Neutrophil (primary cell): Measurements from ENCODE around the gene TMX2.

Source experiments
- H3K27ac ChIP-seq: fragments of 200-600 bp; sonication (generic); 2 replicates; pipeline ENCODE4 v1.5.1; 2016; ENCODE audit warnings: mild to moderate bottlenecking, moderate library complexity
- H3K27me3 ChIP-seq: fragments of 200-600 bp; sonication (generic); 2 replicates; pipeline ENCODE4 v1.6.0; 2016; ENCODE audit warnings: mild to moderate bottlenecking
- H3K36me3 ChIP-seq: fragments of 200-600 bp; sonication (generic); 2 replicates; pipeline ENCODE4 v1.5.1; 2017
- H3K4me1 ChIP-seq, 2 experiments: fragments of 200-600 bp in 1 of 2; sonication (generic) in 1 of 2; 1 replicate in 1 of 2; 2 replicates in 1 of 2; pipeline versions ENCODE4 v1.5.1 to v1.6.1; 2013 to 2016; ENCODE audit warnings: low read depth in 1 of 2, low read length in 1 of 2, mild to moderate bottlenecking in 1 of 2, moderate library complexity in 1 of 2; ENCODE audit not compliant: control insufficient read depth in 1 of 2, insufficient read depth in 1 of 2
- H3K4me3 ChIP-seq, 2 experiments: fragments of 200-600 bp in 1 of 2; sonication (generic) in 1 of 2; 1 replicate in 1 of 2; 2 replicates in 1 of 2; pipeline ENCODE4 v1.5.1; 2013 to 2016; ENCODE audit warnings: low read depth in 1 of 2, low read length in 1 of 2, mild to moderate bottlenecking in 1 of 2, moderate library complexity in 1 of 2
- H3K9me3 ChIP-seq: fragments of 200-600 bp; sonication (generic); 2 replicates; pipeline ENCODE4 v1.5.1; 2016
- TF ChIP-seq, protein P1 (sequence below): fragments of 200-600 bp; sonication (generic); IDR thresholded peaks from 2 replicates; pipeline ENCODE4 v1.5.1; 2016; ENCODE audit warnings: antibody characterized with exemption

Gene TMX2

DNA sequence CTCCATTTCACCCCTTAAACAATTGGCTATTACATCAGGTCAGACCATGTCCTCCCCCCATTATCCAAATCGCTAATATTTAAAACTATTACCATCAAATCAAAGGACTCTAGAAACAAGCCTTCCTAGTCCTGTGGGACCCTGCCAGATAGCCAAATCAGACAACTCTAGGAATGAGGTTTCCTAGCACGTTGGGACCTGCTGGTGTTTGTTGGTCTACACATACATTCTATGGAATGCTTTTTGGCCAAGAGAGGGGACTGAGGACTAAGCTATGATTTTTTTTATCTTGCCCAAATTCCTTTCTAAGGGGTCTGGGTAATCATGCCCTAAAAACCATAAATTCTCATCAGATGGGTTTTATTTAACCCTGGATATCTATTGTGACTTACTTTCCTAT is 14.8 kb downstream of the TMX2 start:
- TF ChIP-seq, protein P1, sequence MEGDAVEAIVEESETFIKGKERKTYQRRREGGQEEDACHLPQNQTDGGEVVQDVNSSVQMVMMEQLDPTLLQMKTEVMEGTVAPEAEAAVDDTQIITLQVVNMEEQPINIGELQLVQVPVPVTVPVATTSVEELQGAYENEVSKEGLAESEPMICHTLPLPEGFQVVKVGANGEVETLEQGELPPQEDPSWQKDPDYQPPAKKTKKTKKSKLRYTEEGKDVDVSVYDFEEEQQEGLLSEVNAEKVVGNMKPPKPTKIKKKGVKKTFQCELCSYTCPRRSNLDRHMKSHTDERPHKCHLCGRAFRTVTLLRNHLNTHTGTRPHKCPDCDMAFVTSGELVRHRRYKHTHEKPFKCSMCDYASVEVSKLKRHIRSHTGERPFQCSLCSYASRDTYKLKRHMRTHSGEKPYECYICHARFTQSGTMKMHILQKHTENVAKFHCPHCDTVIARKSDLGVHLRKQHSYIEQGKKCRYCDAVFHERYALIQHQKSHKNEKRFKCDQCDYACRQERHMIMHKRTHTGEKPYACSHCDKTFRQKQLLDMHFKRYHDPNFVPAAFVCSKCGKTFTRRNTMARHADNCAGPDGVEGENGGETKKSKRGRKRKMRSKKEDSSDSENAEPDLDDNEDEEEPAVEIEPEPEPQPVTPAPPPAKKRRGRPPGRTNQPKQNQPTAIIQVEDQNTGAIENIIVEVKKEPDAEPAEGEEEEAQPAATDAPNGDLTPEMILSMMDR: no peak
- H3K36me3 ChIP-seq: no peaks in the 10 kb centered on the region
- no peaks in the 10 kb centered on the region for H3K4me1 ChIP-seq
- no peak overlapping the region for H3K27ac ChIP-seq
- no peak overlapping the region for H3K4me3 ChIP-seq
- no peaks in the 10 kb centered on the region for H3K27me3 ChIP-seq
- no peaks in the 10 kb centered on the region for H3K9me3 ChIP-seq

DNA sequence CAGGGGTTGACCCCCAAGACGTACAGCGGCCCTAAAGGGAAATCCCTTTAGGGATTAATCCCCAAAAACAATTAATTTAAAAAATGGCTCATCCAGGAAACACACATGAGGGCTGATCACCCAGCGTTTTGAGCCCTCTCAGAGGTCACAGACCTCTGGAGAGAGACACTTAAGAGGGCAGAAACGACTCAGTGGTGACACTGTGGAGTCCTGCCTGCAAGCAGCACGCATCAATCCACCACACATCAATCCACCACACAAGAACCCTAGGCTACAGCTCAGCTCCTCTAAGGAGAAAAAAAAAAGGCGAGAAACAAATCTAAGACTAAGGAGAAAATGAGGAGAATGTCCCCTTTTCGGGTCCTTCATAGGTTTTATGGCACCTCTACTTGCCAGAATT is 16.4 kb downstream of the TMX2 start:
- H3K36me3 ChIP-seq: no peaks in the 10 kb centered on the region

DNA sequence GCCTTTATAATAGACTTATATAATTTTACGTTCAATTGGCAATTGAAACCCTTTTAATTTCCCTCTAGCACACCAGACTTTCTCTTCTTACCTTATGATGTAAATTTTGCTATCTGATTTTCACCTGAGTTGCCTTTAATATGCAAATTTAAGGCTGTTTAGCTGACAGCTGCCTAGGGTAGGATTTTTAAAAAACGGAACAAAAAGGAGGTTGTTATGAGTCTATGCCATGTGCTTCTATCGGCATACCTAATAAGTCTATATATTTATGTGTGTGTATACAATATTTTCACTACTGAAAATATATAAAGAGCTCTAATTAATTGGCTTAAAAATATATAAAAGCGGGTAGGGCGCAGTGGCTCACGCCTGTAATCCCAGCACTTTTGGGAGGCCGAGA is 17.1 kb downstream of the TMX2 start:
- no peaks in the 10 kb centered on the region for H3K9me3 ChIP-seq
- H3K4me3 ChIP-seq: no peak overlapping the region
- no peaks in the 10 kb centered on the region for H3K27me3 ChIP-seq
- TF ChIP-seq, protein P1: no peak
- H3K4me1 ChIP-seq: no peaks in the 10 kb centered on the region
- no peak overlapping the region for H3K27ac ChIP-seq
- H3K36me3 ChIP-seq: no peaks in the 10 kb centered on the region

More for the DNA sequence above, 16.4 kb downstream of the TMX2 start:
- Histone ChIP-seq H3K9me3 (no peaks in the 10 kb centered on the region), H3K27me3 (no peaks in the 10 kb centered on the region), H3K27ac (no peak overlapping the region), H3K4me3 (no peak overlapping the region), H3K4me1 (no peaks in the 10 kb centered on the region)
- TF ChIP-seq, protein P1: no peak

DNA sequence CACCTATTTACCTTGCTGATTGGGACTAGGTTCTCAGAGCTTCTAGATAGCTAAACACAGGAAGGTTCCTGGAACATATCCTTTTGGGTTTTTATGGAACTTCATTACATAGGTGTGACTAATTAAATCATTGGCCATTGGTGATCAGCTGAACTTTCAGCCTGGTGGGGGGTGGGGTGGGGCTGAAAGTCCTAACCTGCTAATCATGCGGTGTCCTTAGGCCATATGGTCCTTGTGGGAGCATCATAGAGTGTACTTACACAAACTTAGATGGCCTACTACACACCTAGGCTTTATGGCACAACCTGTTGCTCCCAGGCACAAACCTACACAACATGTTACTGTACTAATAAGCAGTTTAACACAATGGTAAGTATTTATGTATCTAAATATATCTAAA is 20.3 kb downstream of the TMX2 start:
- Histone ChIP-seq H3K36me3 (peaks cover 4% of the 10 kb centered on the region), H3K4me1 (no peaks in the 10 kb centered on the region), H3K4me3 (no peak overlapping the region), H3K27ac (no peak overlapping the region), H3K9me3 (no peaks in the 10 kb centered on the region), H3K27me3 (no peaks in the 10 kb centered on the region)
- TF ChIP-seq, protein P1: no peak

DNA sequence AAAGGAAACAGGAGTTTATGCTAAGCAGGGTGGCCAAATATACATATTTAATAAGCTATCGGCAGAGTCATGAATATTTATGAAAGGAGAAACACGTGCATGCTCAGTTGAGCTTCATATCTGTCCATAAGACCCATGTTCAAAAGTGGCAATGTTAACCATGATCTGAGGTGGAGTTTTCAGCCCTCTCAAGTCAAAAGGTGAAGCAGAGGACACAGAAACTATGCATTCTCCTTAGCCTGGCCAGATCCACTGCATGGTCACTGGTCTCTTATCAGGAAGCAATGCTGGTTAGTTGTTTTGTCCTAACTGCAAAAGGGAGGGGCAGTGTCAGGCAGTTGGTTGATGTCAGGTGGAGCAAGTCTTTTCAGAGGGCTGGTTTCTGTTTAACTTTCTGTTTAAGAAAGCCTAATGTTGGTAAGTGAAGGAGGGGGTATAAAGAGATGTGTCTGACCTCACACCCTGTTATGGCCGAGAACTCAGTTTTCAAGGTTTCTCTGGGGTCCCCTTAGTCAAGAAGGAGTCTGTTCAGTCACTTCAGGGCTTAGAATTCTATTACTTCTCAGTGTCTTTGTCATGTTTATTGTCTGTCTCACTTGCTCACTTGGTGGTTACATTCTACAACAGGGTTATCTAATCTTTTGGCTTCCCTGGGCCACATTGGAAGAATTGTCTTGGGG is 23.4 kb downstream of the TMX2 start:
- peaks cover 2% of the 10 kb centered on the region in 2 experiments for H3K4me1 ChIP-seq
- no peaks in the 10 kb centered on the region for H3K27me3 ChIP-seq
- H3K36me3 ChIP-seq: peaks cover 20% of the 10 kb centered on the region
- TF ChIP-seq, protein P1: no peak
- no peak overlapping the region for H3K27ac ChIP-seq
- no peak overlapping the region for H3K4me3 ChIP-seq
- H3K9me3 ChIP-seq: no peaks in the 10 kb centered on the region
